Endothelial cell (in vitro differentiated cells): ENCODE measurements around the gene MKNK1. TPM values are rescaled to one million over a fixed set of nuclear protein-coding genes. Genes with fewer than 3 reads are reported as not detected.

Experiments used
- DNase-seq: peaks from one replicate; pipeline ENCODE4 v3.0.0; 2021; ENCODE audit warnings: low spot score
- H3K27ac Mint-ChIP-seq: one replicate; pipeline ENCODE4 v1.8.0; 2021; ENCODE audit warnings: mixed read lengths, inconsistent platforms; ENCODE audit not compliant: unreplicated experiment
- H3K27me3 Mint-ChIP-seq: one replicate; pipeline ENCODE4 v1.8.0; 2021; ENCODE audit warnings: mild to moderate bottlenecking, moderate library complexity, mixed read lengths, inconsistent platforms; ENCODE audit not compliant: unreplicated experiment
- H3K36me3 Mint-ChIP-seq: one replicate; pipeline ENCODE4 v1.8.0; 2021; ENCODE audit warnings: mild to moderate bottlenecking, low read depth, mixed read lengths, inconsistent platforms; ENCODE audit not compliant: unreplicated experiment
- H3K4me1 Mint-ChIP-seq: one replicate; pipeline ENCODE4 v1.8.0; 2021; ENCODE audit warnings: mild to moderate bottlenecking, mixed read lengths, inconsistent platforms; ENCODE audit not compliant: unreplicated experiment
- H3K4me3 Mint-ChIP-seq: one replicate; pipeline ENCODE4 v1.8.0; 2021; ENCODE audit warnings: mild to moderate bottlenecking, mixed read lengths, inconsistent platforms; ENCODE audit not compliant: unreplicated experiment
- H3K9me3 Mint-ChIP-seq: one replicate; pipeline ENCODE4 v1.8.0; 2021; ENCODE audit warnings: mixed read lengths, inconsistent platforms; ENCODE audit not compliant: unreplicated experiment
- CTCF ChIP-seq: fragments of 200-600 bp; sonication (generic); IDR thresholded peaks from one replicate; pipeline ENCODE4 v1.5.0; 2021; ENCODE audit warnings: antibody characterized with exemption; ENCODE audit not compliant: unreplicated experiment
- total RNA-seq: library from RNA; stranded (reverse); fragmentation: NEBNext Ultra II Directional; extraction: Animal tissue kit (Norgen Biotek cat#: 25700); gene quantifications from one replicate; pipeline ENCODE4 v1.2.1, GENCODE V29; 2021; ENCODE audit not compliant: unreplicated experiment

MKNK1 gene
- total RNA-seq, 1 donor from 2014 or later = 57.9 TPM

GRCh38 chr1:46606255-46606965 lies 2.3 kb upstream of the MKNK1 start:
- no peak for TF ChIP-seq CTCF
- peaks cover 61% of the 10 kb centered on the region for H3K4me1 Mint-ChIP-seq
- peaks cover 10% of the 10 kb centered on the region for H3K27me3 Mint-ChIP-seq
- H3K27ac Mint-ChIP-seq = peak overlapping the region; percentile 9
- peak overlapping the region; percentile 60 for H3K4me3 Mint-ChIP-seq
- H3K36me3 Mint-ChIP-seq = peaks cover 48% of the 10 kb centered on the region
- DNase-seq = no peak
- no peaks in the 10 kb centered on the region for H3K9me3 Mint-ChIP-seq

GRCh38 chr1:46605232-46605631 lies 1.2 kb upstream of the MKNK1 start:
- Mint-ChIP-seq H3K36me3 (peaks cover 41% of the 10 kb centered on the region), H3K9me3 (no peaks in the 10 kb centered on the region), H3K27me3 (peaks cover 12% of the 10 kb centered on the region), H3K4me3 (no peak overlapping the region), H3K27ac (peak overlapping the region; percentile 30), H3K4me1 (peaks cover 51% of the 10 kb centered on the region)
- DNase-seq = no peak
- TF ChIP-seq CTCF = no peak

GRCh38 chr1:46603481-46603857 lies 599 bp downstream of the MKNK1 start:
- H3K27ac Mint-ChIP-seq = peak overlapping the region; percentile 42

GRCh38 chr1:46601257-46602007 lies 2.6 kb downstream of the MKNK1 start:
- DNase-seq = no peak
- Mint-ChIP-seq H3K9me3 (no peaks in the 10 kb centered on the region), H3K4me3 (no peak overlapping the region), H3K27me3 (peaks cover 12% of the 10 kb centered on the region), H3K4me1 (peaks cover 37% of the 10 kb centered on the region), H3K36me3 (peaks cover 14% of the 10 kb centered on the region), H3K27ac (no peak overlapping the region)
- TF ChIP-seq CTCF = no peak

More at GRCh38 chr1:46603481-46603857, 599 bp downstream of the MKNK1 start:
- H3K27me3 Mint-ChIP-seq = peaks cover 12% of the 10 kb centered on the region
- peaks cover 47% of the 10 kb centered on the region for H3K4me1 Mint-ChIP-seq
- H3K36me3 Mint-ChIP-seq = peaks cover 29% of the 10 kb centered on the region
- no peaks in the 10 kb centered on the region for H3K9me3 Mint-ChIP-seq
- no peak for DNase-seq
- TF ChIP-seq CTCF = no peak
- H3K4me3 Mint-ChIP-seq = peak overlapping the region; percentile 92
